Caco-2 (cell line): ENCODE data around the gene RNU6-9. TPM values are rescaled to one million over a fixed set of nuclear protein-coding genes. Genes with fewer than 3 reads are reported as not detected.

ENCODE experiments used
- BruUV-seq: library from RNA; stranded (reverse); fragments of 400-500 nt; replicated peaks from 2 replicates; lab custom pipeline; 2021; lab: Mats Ljungman, UMichigan
- CTCF ChIA-PET: fragments of 300-600 bp; sonication (Branson Sonifier 250); formaldehyde crosslinking; loops from one replicate; lab custom pipeline; 2022; ENCODE audit warnings: antibody characterized with exemption; lab: Charles Lee
- POLR2A ChIA-PET: fragments of 300-600 bp; sonication (Branson Sonifier 250); formaldehyde crosslinking; loops from one replicate; lab custom pipeline; 2022; ENCODE audit warnings: antibody characterized with exemption; lab: Charles Lee
- DNase-seq, 2 experiments: peaks; one replicate each; pipeline versions ENCODE4 v3.0.0 to v3.0.0-alpha.2; 2020 to 2022
- H3K27me3 ChIP-seq: replicated peaks from 2 replicates; pipeline ENCODE4 v1.6.0; 2011; ENCODE audit warnings: low read length; ENCODE audit not compliant: control insufficient read depth, insufficient read depth
- H3K36me3 ChIP-seq: 2 replicates; pipeline ENCODE4 v1.5.1; 2011; ENCODE audit warnings: low read length; ENCODE audit not compliant: control insufficient read depth, insufficient read depth
- H3K4me1 ChIP-seq: fragments of 250-450 bp; sonication (Bioruptor Pico); 2 replicates; pipeline ENCODE4 v1.5.1; 2020; ENCODE audit warnings: mild to moderate bottlenecking
- H3K4me3 ChIP-seq: 2 replicates; pipeline ENCODE4 v1.5.1; 2011; ENCODE audit warnings: low read depth, mild to moderate bottlenecking, control low read depth, low read length
- H3K9me3 ChIP-seq: fragments of 250-450 bp; sonication (Bioruptor Pico); 2 replicates; pipeline ENCODE4 v1.5.1; 2020; ENCODE audit warnings: mild to moderate bottlenecking, moderate library complexity
- H3K27ac Mint-ChIP-seq: one replicate; pipeline ENCODE4 v1.8.0; 2022; ENCODE audit warnings: mixed read lengths; ENCODE audit not compliant: unreplicated experiment
- H3K27me3 Mint-ChIP-seq: one replicate; pipeline ENCODE4 v1.8.0; 2022; ENCODE audit warnings: mixed read lengths; ENCODE audit not compliant: insufficient read depth, unreplicated experiment
- H3K36me3 Mint-ChIP-seq: one replicate; pipeline ENCODE4 v1.8.0; 2022; ENCODE audit warnings: mild to moderate bottlenecking, mixed read lengths; ENCODE audit not compliant: insufficient read depth, unreplicated experiment
- H3K4me1 Mint-ChIP-seq: one replicate; pipeline ENCODE4 v1.8.0; 2022; ENCODE audit warnings: low read depth, mixed read lengths; ENCODE audit not compliant: unreplicated experiment
- H3K4me3 Mint-ChIP-seq: one replicate; pipeline ENCODE4 v1.8.0; 2022; ENCODE audit warnings: mild to moderate bottlenecking, moderate library complexity, mixed read lengths; ENCODE audit not compliant: unreplicated experiment
- H3K9me3 Mint-ChIP-seq: one replicate; pipeline ENCODE4 v1.8.0; 2022; ENCODE audit warnings: mixed read lengths; ENCODE audit not compliant: unreplicated experiment
- intact Hi-C: fragments of 100-400 bp; cut with micrococcal nuclease; formaldehyde crosslinking; loops from one replicate; pipeline ENCODE4 v1.10.0; 2022; ENCODE audit not compliant: unreplicated experiment
- total RNA-seq: library from RNA; stranded (reverse); gene quantifications from 2 replicates; pipeline ENCODE4 v1.2.3, GENCODE V29; 2022
- TF ChIP-seq, protein P1 (sequence below), 2 experiments: fragments of 200-600 bp in 1 of 2; IDR thresholded peaks; 1 replicate in 1 of 2; 2 replicates in 1 of 2; pipeline versions ENCODE4 v1.5.1 to v1.8.0; 2011 to 2022; ENCODE audit warnings: antibody characterized with exemption in 1 of 2, control low read depth in 1 of 2, inconsistent platforms in 1 of 2, low read depth in 1 of 2, low read length in 1 of 2, mild to moderate bottlenecking in 1 of 2, moderate library complexity in 1 of 2; ENCODE audit not compliant: insufficient read depth in 1 of 2, severe bottlenecking in 1 of 2, unreplicated experiment in 1 of 2

RNU6-9 gene
- total RNA-seq, 1 experiment from 2014 or later: not detected

DNA sequence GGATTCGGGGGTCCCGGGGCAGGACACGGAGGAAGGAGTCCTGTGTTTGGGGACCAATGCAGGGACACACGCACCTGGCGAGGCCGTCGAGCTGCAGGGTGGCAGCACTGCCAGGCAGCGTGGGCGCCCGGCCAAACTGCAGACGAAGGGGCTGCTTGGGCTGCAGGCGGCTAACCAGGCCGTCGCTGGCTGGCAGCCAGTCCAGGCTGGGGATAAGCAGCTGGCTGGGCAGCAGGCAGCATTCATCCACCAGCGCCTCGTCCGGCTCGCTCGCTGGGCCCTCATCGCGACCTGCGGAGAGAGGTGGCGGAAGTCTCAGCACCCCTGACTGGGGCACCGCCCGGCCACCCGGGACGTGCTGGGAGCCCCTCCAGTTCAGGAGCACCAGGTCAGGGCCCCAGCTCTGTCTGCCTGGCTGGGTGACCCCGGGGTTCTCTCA lies 22.3 kb upstream of the RNU6-9 start:
- no peak overlapping the region for H3K4me3 Mint-ChIP-seq
- no TSS peak for BruUV-seq
- DNase-seq: no peak
- TF ChIP-seq, protein P1, sequence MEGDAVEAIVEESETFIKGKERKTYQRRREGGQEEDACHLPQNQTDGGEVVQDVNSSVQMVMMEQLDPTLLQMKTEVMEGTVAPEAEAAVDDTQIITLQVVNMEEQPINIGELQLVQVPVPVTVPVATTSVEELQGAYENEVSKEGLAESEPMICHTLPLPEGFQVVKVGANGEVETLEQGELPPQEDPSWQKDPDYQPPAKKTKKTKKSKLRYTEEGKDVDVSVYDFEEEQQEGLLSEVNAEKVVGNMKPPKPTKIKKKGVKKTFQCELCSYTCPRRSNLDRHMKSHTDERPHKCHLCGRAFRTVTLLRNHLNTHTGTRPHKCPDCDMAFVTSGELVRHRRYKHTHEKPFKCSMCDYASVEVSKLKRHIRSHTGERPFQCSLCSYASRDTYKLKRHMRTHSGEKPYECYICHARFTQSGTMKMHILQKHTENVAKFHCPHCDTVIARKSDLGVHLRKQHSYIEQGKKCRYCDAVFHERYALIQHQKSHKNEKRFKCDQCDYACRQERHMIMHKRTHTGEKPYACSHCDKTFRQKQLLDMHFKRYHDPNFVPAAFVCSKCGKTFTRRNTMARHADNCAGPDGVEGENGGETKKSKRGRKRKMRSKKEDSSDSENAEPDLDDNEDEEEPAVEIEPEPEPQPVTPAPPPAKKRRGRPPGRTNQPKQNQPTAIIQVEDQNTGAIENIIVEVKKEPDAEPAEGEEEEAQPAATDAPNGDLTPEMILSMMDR (IDR thresholded peaks at IDR 0.05; ENCODE audit: insufficient read depth in 1 of 2, low read depth in 1 of 2, low read length in 1 of 2, severe bottlenecking in 1 of 2, unreplicated experiment in 1 of 2): no peak
- intact Hi-C loops: no loop called here
- Histone ChIP-seq H3K36me3 (peaks cover 8% of the 10 kb centered on the region), H3K9me3 (no peaks in the 10 kb centered on the region), H3K4me1 (no peaks in the 10 kb centered on the region; the same call in 1 of the 2 replicates), H3K27me3 (no peaks in the 10 kb centered on the region), H3K4me3 (no peak overlapping the region)
- ChIA-PET CTCF (no interaction called here), POLR2A (no interaction called here)
- H3K27ac Mint-ChIP-seq: peak overlapping the region; percentile 55
- H3K9me3 Mint-ChIP-seq: no peaks in the 10 kb centered on the region
- H3K27me3 Mint-ChIP-seq: no peaks in the 10 kb centered on the region
- peaks cover 79% of the 10 kb centered on the region for H3K36me3 Mint-ChIP-seq
- no peaks in the 10 kb centered on the region for H3K4me1 Mint-ChIP-seq

DNA sequence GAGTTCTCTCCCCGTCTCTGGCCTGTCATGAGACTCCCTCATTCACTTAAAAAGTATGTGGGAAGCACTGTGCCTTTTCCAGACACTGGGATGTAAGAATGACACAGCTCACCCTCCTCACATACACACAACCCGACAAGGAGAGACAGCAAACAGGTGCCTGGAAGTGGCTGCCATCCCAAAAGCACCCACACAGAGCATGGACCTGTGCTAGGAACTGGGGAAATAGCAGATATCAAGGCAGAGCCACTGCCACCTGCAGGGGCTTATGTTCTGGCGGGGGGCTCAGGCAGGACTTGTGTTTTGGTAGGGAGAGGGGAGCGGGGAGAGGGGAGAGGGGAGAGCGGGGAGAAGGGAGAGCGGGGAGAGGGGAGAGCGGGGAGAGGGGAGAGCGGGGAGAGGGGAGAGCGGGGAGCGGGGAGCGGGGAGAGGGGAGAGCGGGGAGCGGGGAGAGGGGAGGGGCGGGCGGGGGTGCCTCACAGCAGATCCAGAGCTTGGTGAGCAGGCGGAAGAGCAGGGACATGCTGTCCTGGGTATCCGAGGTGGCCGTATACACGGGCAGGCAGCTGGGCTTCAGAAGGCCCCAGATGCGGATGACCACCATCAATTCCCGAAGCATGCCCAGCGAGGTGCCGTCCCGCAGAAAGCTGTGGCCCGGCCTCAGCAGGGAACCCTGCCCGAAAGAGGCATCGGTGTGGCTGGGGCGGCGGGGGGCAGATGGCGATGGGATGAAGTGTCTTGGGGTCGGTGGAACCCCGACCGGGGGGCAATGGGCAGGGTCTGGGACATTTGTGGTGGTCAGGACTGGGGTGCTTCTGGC lies 21.6 kb upstream of the RNU6-9 start:
- Mint-ChIP-seq H3K9me3 (no peaks in the 10 kb centered on the region), H3K36me3 (peaks cover 79% of the 10 kb centered on the region), H3K4me3 (no peak overlapping the region), H3K27me3 (no peaks in the 10 kb centered on the region), H3K27ac (peak overlapping the region; percentile 55), H3K4me1 (no peaks in the 10 kb centered on the region)
- intact Hi-C loops: no loop called here
- POLR2A ChIA-PET: no interaction called here
- no TSS peak for BruUV-seq
- Histone ChIP-seq H3K36me3 (peaks cover 8% of the 10 kb centered on the region), H3K4me3 (no peak overlapping the region), H3K4me1 (no peaks in the 10 kb centered on the region; the same call in 1 of the 2 replicates), H3K9me3 (no peaks in the 10 kb centered on the region), H3K27me3 (no peaks in the 10 kb centered on the region)
- no peak for DNase-seq
- CTCF ChIA-PET: no interaction called here
- TF ChIP-seq, protein P1 (IDR thresholded peaks at IDR 0.05; ENCODE audit: insufficient read depth in 1 of 2, low read depth in 1 of 2, low read length in 1 of 2, severe bottlenecking in 1 of 2, unreplicated experiment in 1 of 2): no peak

DNA sequence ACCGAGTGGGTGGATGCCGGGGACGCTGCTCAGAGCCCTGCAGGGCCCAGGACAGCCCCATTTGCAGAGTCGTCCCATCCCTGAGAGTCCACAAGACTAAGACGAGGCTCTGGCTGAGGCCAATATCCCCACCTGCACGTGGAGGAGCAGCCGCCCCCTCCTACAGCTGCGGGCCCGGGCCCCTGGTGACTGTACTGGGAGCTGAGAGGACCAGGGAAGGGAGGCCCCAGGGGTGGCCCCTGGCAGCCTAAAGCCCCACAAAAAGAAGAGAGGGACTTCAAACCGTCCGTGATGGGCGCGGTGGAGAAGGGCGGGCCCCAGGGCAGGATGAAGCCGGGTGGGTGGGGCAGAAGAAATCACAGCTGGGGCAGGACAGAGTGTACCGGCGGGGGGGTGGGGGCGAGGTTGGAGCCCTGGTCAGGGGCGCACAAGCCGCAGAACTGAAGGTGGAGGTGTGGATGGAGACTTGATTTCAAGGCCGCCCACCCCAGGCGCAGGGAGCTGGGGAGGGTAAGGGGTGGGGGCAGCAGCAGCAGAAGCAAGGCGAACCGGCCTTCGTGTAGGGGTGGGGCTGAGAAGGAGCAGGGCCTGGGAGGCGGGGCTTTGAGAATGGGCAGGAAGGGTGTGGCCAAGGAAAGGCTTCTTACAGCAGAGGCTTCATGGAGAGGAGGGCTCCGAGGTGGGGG lies 20.9 kb upstream of the RNU6-9 start:
- Mint-ChIP-seq H3K36me3 (peaks cover 75% of the 10 kb centered on the region), H3K27ac (no peak overlapping the region), H3K9me3 (no peaks in the 10 kb centered on the region), H3K4me1 (no peaks in the 10 kb centered on the region), H3K4me3 (no peak overlapping the region), H3K27me3 (no peaks in the 10 kb centered on the region)
- intact Hi-C loops: no loop called here
- Histone ChIP-seq H3K9me3 (no peaks in the 10 kb centered on the region), H3K27me3 (no peaks in the 10 kb centered on the region), H3K4me3 (no peak overlapping the region), H3K36me3 (peaks cover 8% of the 10 kb centered on the region), H3K4me1 (no peaks in the 10 kb centered on the region; the same call in 1 of the 2 replicates)
- CTCF ChIA-PET: no interaction called here
- TF ChIP-seq, protein P1 (IDR thresholded peaks at IDR 0.05; ENCODE audit: insufficient read depth in 1 of 2, low read depth in 1 of 2, low read length in 1 of 2, severe bottlenecking in 1 of 2, unreplicated experiment in 1 of 2): no peak
- DNase-seq: peak; percentile 38 to 68
- POLR2A ChIA-PET: no interaction called here
- BruUV-seq: no TSS peak
